Chondrocyte (in vitro differentiated cells): ENCODE data around the gene TMEM120B. TPM values are rescaled to one million over a fixed set of nuclear protein-coding genes. Genes with fewer than 3 reads are reported as not detected.

Experiments used
- DNase-seq: peaks from one replicate; pipeline ENCODE4 v3.0.0; 2021; ENCODE audit warnings: mixed read lengths, low spot score
- H3K27ac Mint-ChIP-seq: one replicate; pipeline ENCODE4 v1.8.0; 2021; ENCODE audit warnings: mild to moderate bottlenecking, moderate library complexity, mixed read lengths; ENCODE audit not compliant: unreplicated experiment
- H3K27me3 Mint-ChIP-seq: 2 replicates; pipeline ENCODE4 v1.8.0; 2021; ENCODE audit warnings: low read depth, mixed read lengths
- H3K36me3 Mint-ChIP-seq: 2 replicates; pipeline ENCODE4 v1.8.0; 2021; ENCODE audit warnings: low read depth, mixed read lengths
- H3K4me1 Mint-ChIP-seq: 2 replicates; pipeline ENCODE4 v1.8.0; 2021; ENCODE audit warnings: low read depth, mild to moderate bottlenecking, mixed read lengths
- H3K4me3 Mint-ChIP-seq: one replicate; pipeline ENCODE4 v1.8.0; 2021; ENCODE audit warnings: mild to moderate bottlenecking, moderate library complexity, mixed read lengths; ENCODE audit not compliant: unreplicated experiment
- H3K9me3 Mint-ChIP-seq: 2 replicates; pipeline ENCODE4 v1.8.0; 2021; ENCODE audit warnings: low read depth, mixed read lengths
- CTCF ChIP-seq: fragments of 200-600 bp; sonication (generic); IDR thresholded peaks from 2 replicates; pipeline ENCODE4 v1.5.0; 2021; ENCODE audit warnings: antibody characterized with exemption, mild to moderate bottlenecking, moderate library complexity
- total RNA-seq: library from RNA; stranded (reverse); gene quantifications from 3 replicates; pipeline ENCODE4 v1.2.1, GENCODE V29; 2021

TMEM120B gene
- total RNA-seq, 1 donor from 2014 or later, result 15.3 TPM

GRCh38 chr12:121748218-121748570 lies 35.6 kb downstream of the TMEM120B start:
- H3K36me3 Mint-ChIP-seq, result peaks cover 1% of the 10 kb centered on the region
- peak overlapping the region; percentile 87 for H3K27ac Mint-ChIP-seq
- peaks cover 11% of the 10 kb centered on the region for H3K4me1 Mint-ChIP-seq
- H3K4me3 Mint-ChIP-seq, result no peak overlapping the region
- no peak for TF ChIP-seq CTCF
- no peak for DNase-seq
- H3K9me3 Mint-ChIP-seq, result no peaks in the 10 kb centered on the region
- no peaks in the 10 kb centered on the region for H3K27me3 Mint-ChIP-seq

- no peaks in the 10 kb centered on the region for H3K27me3 Mint-ChIP-seq
- no peak for TF ChIP-seq CTCF
- no peaks in the 10 kb centered on the region for H3K9me3 Mint-ChIP-seq
- peaks cover 1% of the 10 kb centered on the region for H3K36me3 Mint-ChIP-seq
- peak overlapping the region; percentile 87 for H3K27ac Mint-ChIP-seq
- DNase-seq, result no peak
- no peak overlapping the region for H3K4me3 Mint-ChIP-seq
- peaks cover 11% of the 10 kb centered on the region for H3K4me1 Mint-ChIP-seq
These were observed 36.2 kb downstream of the TMEM120B start for GRCh38 chr12:121748571-121749265.

- Mint-ChIP-seq H3K36me3 (peaks cover 1% of the 10 kb centered on the region), H3K27me3 (no peaks in the 10 kb centered on the region), H3K4me3 (no peak overlapping the region), H3K4me1 (peaks cover 11% of the 10 kb centered on the region), H3K9me3 (no peaks in the 10 kb centered on the region), H3K27ac (peak overlapping the region; percentile 87)
- no peak for TF ChIP-seq CTCF
- no peak for DNase-seq
These were observed 36.7 kb downstream of the TMEM120B start for GRCh38 chr12:121749267-121749666.

GRCh38 chr12:121750507-121750955 lies 38.0 kb downstream of the TMEM120B start:
- H3K36me3 Mint-ChIP-seq, result peaks cover 3% of the 10 kb centered on the region
- H3K27ac Mint-ChIP-seq, result no peak overlapping the region
- no peaks in the 10 kb centered on the region for H3K27me3 Mint-ChIP-seq
- no peak overlapping the region for H3K4me3 Mint-ChIP-seq
- TF ChIP-seq CTCF, result no peak
- no peaks in the 10 kb centered on the region for H3K9me3 Mint-ChIP-seq
- no peak for DNase-seq
- peaks cover 11% of the 10 kb centered on the region for H3K4me1 Mint-ChIP-seq

GRCh38 chr12:121751034-121751433 lies 38.5 kb downstream of the TMEM120B start:
- H3K4me3 Mint-ChIP-seq, result no peak overlapping the region

More at GRCh38 chr12:121751034-121751433, 38.5 kb downstream of the TMEM120B start:
- no peak for DNase-seq
- H3K27me3 Mint-ChIP-seq, result no peaks in the 10 kb centered on the region
- peaks cover 11% of the 10 kb centered on the region for H3K4me1 Mint-ChIP-seq
- H3K36me3 Mint-ChIP-seq, result peaks cover 3% of the 10 kb centered on the region
- no peaks in the 10 kb centered on the region for H3K9me3 Mint-ChIP-seq
- H3K27ac Mint-ChIP-seq, result no peak overlapping the region
- no peak for TF ChIP-seq CTCF
